ENCODE measurements around the gene ARAP2. TPM values are rescaled to one million over a fixed set of nuclear protein-coding genes. Genes with fewer than 3 reads are reported as not detected.

ARAP2 gene
- total RNA-seq, 2 experiments from 2014 or later, result 30.0 to 31.0 TPM

- ATAC-seq (no peak), DNase-seq (no peak)
- intact Hi-C loops (cut with micrococcal nuclease), result no loop called here
- ChIA-PET CTCF (interaction anchor here (0.6 to 0.7 kb wide), 2 partner anchors 21 to 30 kb away, joined by 3 to 4 read pairs; no protein-coding TSS in a partner anchor), POLR2A (no interaction called here)
- Mint-ChIP-seq H3K4me3 (no peak overlapping the region), H3K36me3 (ENCODE audit: low read depth) (peaks cover 27% of the 10 kb centered on the region), H3K27ac (peak overlapping the region; percentile 68), H3K27me3 (no peaks in the 10 kb centered on the region), H3K9me3 (no peaks in the 10 kb centered on the region), H3K4me1 (ENCODE audit: low read depth) (peaks cover 3% of the 10 kb centered on the region)
- no peak for TF ChIP-seq CTCF (IDR thresholded peaks at IDR 0.05)
Measured at GRCh38 chr4:36128689-36129088, 115.6 kb downstream of the ARAP2 start.

- H3K27ac Mint-ChIP-seq, result no peak overlapping the region
- peaks cover 36% of the 10 kb centered on the region for H3K36me3 Mint-ChIP-seq (ENCODE audit: low read depth)
Measured at GRCh38 chr4:36123906-36124305, 120.4 kb downstream of the ARAP2 start.

GRCh38 chr4:36115312-36115711, 129.0 kb downstream of the ARAP2 start:
- no peak for TF ChIP-seq CTCF (IDR thresholded peaks at IDR 0.05)
- Mint-ChIP-seq H3K4me1 (ENCODE audit: low read depth) (peaks cover 5% of the 10 kb centered on the region), H3K4me3 (no peak overlapping the region), H3K36me3 (ENCODE audit: low read depth) (peaks cover 24% of the 10 kb centered on the region), H3K27ac (no peak overlapping the region), H3K9me3 (no peaks in the 10 kb centered on the region), H3K27me3 (no peaks in the 10 kb centered on the region)
- intact Hi-C loops (cut with micrococcal nuclease), result no loop called here
- no peak for DNase-seq
- no peak for ATAC-seq
- ChIA-PET POLR2A (no interaction called here), CTCF (no interaction called here)

More at GRCh38 chr4:36123906-36124305, 120.4 kb downstream of the ARAP2 start:
- ATAC-seq, result no peak
- Mint-ChIP-seq H3K27me3 (no peaks in the 10 kb centered on the region), H3K9me3 (no peaks in the 10 kb centered on the region), H3K4me1 (ENCODE audit: low read depth) (peaks cover 2% of the 10 kb centered on the region), H3K4me3 (no peak overlapping the region)
- CTCF ChIA-PET, result interaction anchor here (1.8 kb wide), 1 partner anchor 10 kb away, joined by 5 read pairs; no protein-coding TSS in a partner anchor
- no peak for TF ChIP-seq CTCF (IDR thresholded peaks at IDR 0.05)
- POLR2A ChIA-PET, result no interaction called here
- intact Hi-C loops (cut with micrococcal nuclease), result no loop called here
- no peak for DNase-seq

- DNase-seq (no peak), ATAC-seq (no peak)
- Mint-ChIP-seq H3K36me3 (ENCODE audit: low read depth) (peaks cover 19% of the 10 kb centered on the region), H3K4me3 (no peak overlapping the region), H3K27me3 (no peaks in the 10 kb centered on the region), H3K9me3 (no peaks in the 10 kb centered on the region), H3K27ac (peak overlapping the region; percentile 13), H3K4me1 (ENCODE audit: low read depth) (no peaks in the 10 kb centered on the region)
- ChIA-PET POLR2A (no interaction called here), CTCF (no interaction called here)
- TF ChIP-seq CTCF (IDR thresholded peaks at IDR 0.05), result no peak
- intact Hi-C loops (cut with micrococcal nuclease), result no loop called here
Measured at GRCh38 chr4:36111172-36111571, 133.1 kb downstream of the ARAP2 start.

- ATAC-seq, result no peak
- no peaks in the 10 kb centered on the region for H3K4me1 Mint-ChIP-seq (ENCODE audit: low read depth)
- DNase-seq, result no peak
- no peak overlapping the region for H3K27ac Mint-ChIP-seq
- TF ChIP-seq CTCF (IDR thresholded peaks at IDR 0.05), result no peak
- peaks cover 23% of the 10 kb centered on the region for H3K36me3 Mint-ChIP-seq (ENCODE audit: low read depth)
- intact Hi-C loops (cut with micrococcal nuclease), result no loop called here
- POLR2A ChIA-PET, result no interaction called here
- no peaks in the 10 kb centered on the region for H3K9me3 Mint-ChIP-seq
- no peaks in the 10 kb centered on the region for H3K27me3 Mint-ChIP-seq
- CTCF ChIA-PET, result interaction anchor here (1.3 kb wide), 1 partner anchor 300 kb away, joined by 4 read pairs; no protein-coding TSS in a partner anchor
- no peak overlapping the region for H3K4me3 Mint-ChIP-seq
Measured at GRCh38 chr4:36099509-36099908, 144.8 kb downstream of the ARAP2 start.
